ENCODE data around the gene SBF1.
A peak's percentile ranks its signal among the peaks of the same experiment; 100 is the strongest.

The SBF1 gene

DNA sequence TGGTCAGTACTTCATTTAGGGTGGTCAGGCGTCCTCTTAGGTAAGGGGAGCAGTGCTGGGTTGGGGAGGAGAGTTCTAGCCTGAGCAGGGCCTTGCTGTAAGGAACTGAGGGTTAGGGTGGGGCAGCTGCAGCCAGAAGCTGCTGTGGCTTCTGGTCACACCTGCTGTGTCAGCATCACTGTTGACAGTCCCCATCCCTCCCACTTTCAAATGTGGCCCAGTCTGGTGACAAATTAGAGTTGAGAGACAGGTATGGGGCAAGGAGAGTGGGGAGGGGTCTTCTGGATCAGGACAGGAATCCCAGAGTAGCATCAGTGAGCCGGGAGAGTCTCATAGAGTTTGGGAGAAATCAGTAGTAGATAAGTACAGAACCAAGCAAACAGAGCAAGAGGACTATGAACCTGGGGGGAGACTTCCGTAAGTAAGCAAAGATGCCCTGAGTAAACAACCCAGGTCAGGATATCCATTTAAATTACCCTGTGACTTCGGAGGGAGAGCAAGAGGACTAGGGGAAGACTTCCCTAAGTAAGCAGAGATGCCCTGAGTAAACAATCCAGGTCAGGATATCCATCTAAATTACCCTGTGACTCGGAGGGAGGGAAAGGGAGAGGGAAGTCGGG lies 78.0 kb downstream of the SBF1 start:
- DNase-seq, result peak; percentile 1
